GM23338 (cell line): ENCODE measurements around the gene NOX5. TPM values are rescaled to one million over a fixed set of nuclear protein-coding genes. Genes with fewer than 3 reads are reported as not detected.
"Not testable (repeated sequence)": the region's sequence is repeated elsewhere in the genome, so short reads cannot be mapped to it uniquely, and the experiment has no call there.

ENCODE experiments used
- ATAC-seq: fragments of 200-7000 bp; cut with Tn5 transposase; 3 replicates; pipeline ENCODE4 v1.9.1; 2020
- DNase-seq: peaks from one replicate; pipeline ENCODE4 v3.0.0-alpha.2; 2015; ENCODE audit warnings: low spot score
- H2AFZ ChIP-seq: fragments of 200-600 bp; sonication (generic); 2 replicates; pipeline ENCODE4 v1.8.0; 2016; ENCODE audit warnings: antibody characterized with exemption, mild to moderate bottlenecking, moderate library complexity
- H3F3A ChIP-seq: fragments of 200-600 bp; sonication (generic); replicated peaks from 2 replicates; pipeline ENCODE4 v1.8.0; 2017; ENCODE audit warnings: antibody characterized with exemption, mixed run types, low read depth
- H3K27ac ChIP-seq: fragments of 200-600 bp; sonication (generic); 2 replicates; pipeline ENCODE4 v1.6.1; 2016; ENCODE audit warnings: low read depth
- H3K27me3 ChIP-seq: fragments of 200-600 bp; sonication (generic); 2 replicates; pipeline ENCODE4 v1.8.0; 2016; ENCODE audit warnings: mild to moderate bottlenecking, mixed run types, moderate library complexity; ENCODE audit not compliant: insufficient read depth
- H3K36me3 ChIP-seq: fragments of 200-600 bp; sonication (generic); 2 replicates; pipeline ENCODE4 v1.8.0; 2016; ENCODE audit warnings: mild to moderate bottlenecking; ENCODE audit not compliant: insufficient read depth
- H3K4me1 ChIP-seq: fragments of 200-600 bp; sonication (generic); 2 replicates; pipeline ENCODE4 v1.8.0; 2016; ENCODE audit warnings: mild to moderate bottlenecking, moderate library complexity; ENCODE audit not compliant: insufficient read depth
- H3K4me2 ChIP-seq: fragments of 200-600 bp; sonication (generic); 2 replicates; pipeline ENCODE4 v1.7.1; 2017; ENCODE audit warnings: mixed run types
- H3K4me3 ChIP-seq: fragments of 200-600 bp; sonication (generic); 2 replicates; pipeline ENCODE4 v1.6.1; 2016; ENCODE audit warnings: mixed run types
- H3K79me2 ChIP-seq: fragments of 200-600 bp; sonication (generic); replicated peaks from 2 replicates; pipeline ENCODE4 v1.8.0; 2017; ENCODE audit warnings: mild to moderate bottlenecking; ENCODE audit not compliant: insufficient read depth
- H3K9me2 ChIP-seq: fragments of 200-600 bp; sonication (generic); 2 replicates; pipeline ENCODE4 v1.8.0; 2017; ENCODE audit not compliant: insufficient read depth
- H4K20me1 ChIP-seq: fragments of 200-600 bp; sonication (generic); replicated peaks from 2 replicates; pipeline ENCODE4 v1.8.0; 2017; ENCODE audit warnings: mild to moderate bottlenecking; ENCODE audit not compliant: insufficient read depth
- H3K27ac Mint-ChIP-seq: 2 replicates; pipeline ENCODE4 v1.8.0; 2020; ENCODE audit warnings: inconsistent platforms, mild to moderate bottlenecking, moderate library complexity, mixed read lengths
- H3K27me3 Mint-ChIP-seq: 3 replicates; pipeline ENCODE4 v1.8.0; 2022; ENCODE audit warnings: low read depth, mild to moderate bottlenecking, moderate library complexity, mixed read lengths, inconsistent platforms; ENCODE audit not compliant: insufficient read depth, poor library complexity
- H3K36me3 Mint-ChIP-seq: 3 replicates; pipeline ENCODE4 v1.8.0; 2021; ENCODE audit warnings: low read depth, mild to moderate bottlenecking, inconsistent platforms, moderate library complexity, mixed read lengths
- H3K4me1 Mint-ChIP-seq: 3 replicates; pipeline ENCODE4 v1.8.0; 2020; ENCODE audit warnings: mild to moderate bottlenecking, inconsistent platforms, mixed read lengths
- H3K4me3 Mint-ChIP-seq: 3 replicates; pipeline ENCODE4 v1.8.0; 2021; ENCODE audit warnings: moderate library complexity, mild to moderate bottlenecking, inconsistent platforms, mixed read lengths
- H3K9me3 Mint-ChIP-seq: 3 replicates; pipeline ENCODE4 v1.8.0; 2020; ENCODE audit warnings: moderate library complexity, mild to moderate bottlenecking, inconsistent platforms, mixed read lengths
- CREB1 ChIP-seq: fragments of 250-450 bp; sonication (Bioruptor Pico); IDR thresholded peaks from 2 replicates; pipeline ENCODE4 v1.5.0; 2020; ENCODE audit warnings: low read depth, mild to moderate bottlenecking, moderate library complexity
- CTCF ChIP-seq, 2 experiments: fragments of 200-600 bp in 1 of 2; sonication (generic) in 1 of 2; conservative IDR thresholded peaks; 2 replicates each; pipeline versions ENCODE4 v1.5.1 to v1.6.1; 2016 to 2017; ENCODE audit warnings: antibody characterized with exemption in 2 of 2, low read depth in 2 of 2, mild to moderate bottlenecking in 2 of 2, moderate library complexity in 1 of 2
- ETS1 ChIP-seq: IDR thresholded peaks from 2 replicates; pipeline ENCODE4 v1.6.1; 2016; ENCODE audit warnings: antibody characterized with exemption
- EZH2 ChIP-seq: fragments of 200-600 bp; sonication (generic); IDR thresholded peaks from one replicate; pipeline ENCODE4 v1.8.0; 2017; ENCODE audit warnings: antibody characterized with exemption, mild to moderate bottlenecking, low read depth; ENCODE audit not compliant: unreplicated experiment
- EZH2phosphoT487 ChIP-seq: fragments of 200-600 bp; sonication (generic); IDR thresholded peaks from one replicate; pipeline ENCODE4 v1.8.1; 2018; ENCODE audit warnings: antibody characterized with exemption; ENCODE audit not compliant: unreplicated experiment
- JUNB ChIP-seq: IDR thresholded peaks from one replicate; pipeline ENCODE4 v1.6.1; 2016; ENCODE audit warnings: antibody characterized with exemption; ENCODE audit not compliant: unreplicated experiment
- POLR2AphosphoS5 ChIP-seq: IDR thresholded peaks from 2 replicates; pipeline ENCODE4 v1.6.1; 2016; ENCODE audit warnings: antibody characterized with exemption, low read depth
- REST ChIP-seq: IDR thresholded peaks from one replicate; pipeline ENCODE4 v1.6.1; 2018; ENCODE audit warnings: antibody characterized with exemption; ENCODE audit not compliant: unreplicated experiment
- STAT1 ChIP-seq: IDR thresholded peaks from one replicate; pipeline ENCODE4 v1.6.1; 2016; ENCODE audit warnings: antibody characterized with exemption; ENCODE audit not compliant: unreplicated experiment
- ZNF114 ChIP-seq: fragments of 250-450 bp; sonication (Bioruptor Pico); IDR thresholded peaks from 2 replicates; pipeline ENCODE4 v1.5.0; 2020; ENCODE audit warnings: mild to moderate bottlenecking, moderate library complexity
- ZNF331 ChIP-seq: fragments of 250-450 bp; sonication (Bioruptor Pico); IDR thresholded peaks from 2 replicates; pipeline ENCODE4 v1.5.0; 2020; ENCODE audit warnings: low read depth, mild to moderate bottlenecking, moderate library complexity
- polyA plus RNA-seq: library from polyadenylated mRNA; unstranded; fragments of >200 nt; fragmentation: Nextera tagmentation; extraction: Ambion mirVana; gene quantifications from 2 replicates; pipeline ENCODE4 v1.2.1, GENCODE V29; 2016
- total RNA-seq: library from RNA; depleted of rRNA; stranded (reverse); fragments of >200 nt; shearing (Covaris generic); gene quantifications from 2 replicates; pipeline ENCODE4 v1.2.3, GENCODE V29; 2014

NOX5 gene
- total and polyA plus RNA-seq, 2 experiments from 2014 or later: 0.03 TPM; not detected in 1

- Histone ChIP-seq H3K9me2 (0 out of 2 replicates have a peak, but pooled peaks cover 6% of the 10 kb centered on the region), H3K4me1 (peaks cover 3% of the 10 kb centered on the region; the same call in 1 of the 2 replicates), H3K27ac (no peak overlapping the region), H4K20me1 (no peaks in the 10 kb centered on the region), H3K4me3 (no peak overlapping the region), H3F3A (0 out of 2 replicates have a peak, but pooled peaks cover 2% of the 10 kb centered on the region), H3K36me3 (no peaks in the 10 kb centered on the region), H3K4me2 (no peak overlapping the region), H3K79me2 (no peaks in the 10 kb centered on the region), H3K27me3 (peaks cover 5% of the 10 kb centered on the region; the same call in 1 of the 2 replicates), H2AFZ (no peak overlapping the region)
- Mint-ChIP-seq H3K4me3 (no peak overlapping the region), H3K9me3 (peaks cover 32% of the 10 kb centered on the region), H3K27ac (no peak overlapping the region), H3K36me3 (peaks cover 18% of the 10 kb centered on the region), H3K4me1 (peaks cover 13% of the 10 kb centered on the region; the same call in 2 of the 3 replicates), H3K27me3 (peaks cover 7% of the 10 kb centered on the region)
- DNase-seq: no peak
- TF ChIP-seq ZNF114 (CRISPR knock-in tag) (no peak), REST (no peak), POLR2AphosphoS5 (no peak), ZNF331 (peak; percentile 87), STAT1 (no peak)
- ATAC-seq: no peak
Measured at GRCh38 chr15:69068157-69068556, 53.7 kb downstream of the NOX5 start.

GRCh38 chr15:69069290-69069689, 54.8 kb downstream of the NOX5 start:
- H3K27me3 ChIP-seq: peaks cover 10% of the 10 kb centered on the region; the same call in 1 of the 2 replicates
- not testable (repeated sequence) for H3K27ac Mint-ChIP-seq, H3K4me2 ChIP-seq, H3K27ac ChIP-seq, H3K4me3 Mint-ChIP-seq, H2AFZ ChIP-seq, H3K79me2 ChIP-seq, H3K27me3 Mint-ChIP-seq, H3K36me3 ChIP-seq, ATAC-seq, H3K9me2 ChIP-seq, H3K4me1 ChIP-seq, H3K4me3 ChIP-seq, H3F3A ChIP-seq, DNase-seq, H4K20me1 ChIP-seq
- Mint-ChIP-seq H3K9me3 (peaks cover 32% of the 10 kb centered on the region), H3K4me1 (peaks cover 17% of the 10 kb centered on the region), H3K36me3 (peaks cover 18% of the 10 kb centered on the region)

GRCh38 chr15:69069996-69070395, 55.5 kb downstream of the NOX5 start:
- Histone ChIP-seq H3F3A (0 out of 2 replicates have a peak, but pooled peaks cover 2% of the 10 kb centered on the region), H3K79me2 (no peaks in the 10 kb centered on the region), H3K9me2 (0 out of 2 replicates have a peak, but pooled peaks cover 6% of the 10 kb centered on the region), H3K4me1 (peaks cover 9% of the 10 kb centered on the region; the same call in 1 of the 2 replicates), H4K20me1 (no peaks in the 10 kb centered on the region), H3K36me3 (no peaks in the 10 kb centered on the region), H3K4me2 (no peak overlapping the region), H2AFZ (peak overlapping the region; percentile 66; the same call in 1 of the 2 replicates), H3K4me3 (no peak overlapping the region), H3K27ac (no peak overlapping the region), H3K27me3 (peaks cover 10% of the 10 kb centered on the region; the same call in 1 of the 2 replicates)
- DNase-seq (no peak), ATAC-seq (no peak)
- H3K4me1 Mint-ChIP-seq: peaks cover 15% of the 10 kb centered on the region
- no peak overlapping the region for H3K4me3 Mint-ChIP-seq
- no peak overlapping the region for H3K27ac Mint-ChIP-seq
- peaks cover 32% of the 10 kb centered on the region for H3K9me3 Mint-ChIP-seq
- H3K27me3 Mint-ChIP-seq: peaks cover 13% of the 10 kb centered on the region
- peaks cover 18% of the 10 kb centered on the region for H3K36me3 Mint-ChIP-seq
- no peak for TF ChIP-seq ZNF331
- no peak for TF ChIP-seq EZH2phosphoT487
- TF ChIP-seq POLR2AphosphoS5: no peak
- no peak for TF ChIP-seq EZH2
- no peak for TF ChIP-seq ZNF114 (CRISPR knock-in tag)
- no peak for TF ChIP-seq STAT1
- TF ChIP-seq CTCF (conservative IDR thresholded peaks at IDR 0.05; ENCODE audit: low read depth in 2 of 2): no peak
- TF ChIP-seq ETS1: no peak
- no peak for TF ChIP-seq CREB1
- TF ChIP-seq JUNB: no peak
